ENCODE data around the gene TNIK.

- TF ChIP-seq CTCF (IDR thresholded peaks at IDR 0.05 in 2 of 3, conservative IDR thresholded peaks at IDR 0.05 in 1 of 3; ENCODE audit: control insufficient read depth in 2 of 3, extremely low read depth in 1 of 3, insufficient read depth in 1 of 3, low read depth in 3 of 3, low read length in 3 of 3) (no peak), POLR2AphosphoS5 (IDR thresholded peaks at IDR 0.05; ENCODE audit: low read length) (no peak), HCFC1 (IDR thresholded peaks at IDR 0.05; ENCODE audit: low read length) (no peak), CBX5 (IDR thresholded peaks at IDR 0.05; ENCODE audit: low read depth) (no peak), NFYB (IDR thresholded peaks at IDR 0.05; ENCODE audit: insufficient read depth, low read depth, low read length) (no peak), FOXK2 (IDR thresholded peaks at IDR 0.05) (no peak), MTA3 (IDR thresholded peaks at IDR 0.05; ENCODE audit: borderline replicate concordance, low read length) (no peak)
Measured at GRCh38 chr3:171264758-171265157, 195.4 kb downstream of the TNIK start.

Measured in GM12878 (cell line).